Measurements from ENCODE around the gene MTERF2. TPM values are rescaled to one million over a fixed set of nuclear protein-coding genes. Genes with fewer than 3 reads are reported as not detected.

Gene MTERF2
- total RNA-seq, 1 experiment from 2014 or later: 7.8 TPM

DNA sequence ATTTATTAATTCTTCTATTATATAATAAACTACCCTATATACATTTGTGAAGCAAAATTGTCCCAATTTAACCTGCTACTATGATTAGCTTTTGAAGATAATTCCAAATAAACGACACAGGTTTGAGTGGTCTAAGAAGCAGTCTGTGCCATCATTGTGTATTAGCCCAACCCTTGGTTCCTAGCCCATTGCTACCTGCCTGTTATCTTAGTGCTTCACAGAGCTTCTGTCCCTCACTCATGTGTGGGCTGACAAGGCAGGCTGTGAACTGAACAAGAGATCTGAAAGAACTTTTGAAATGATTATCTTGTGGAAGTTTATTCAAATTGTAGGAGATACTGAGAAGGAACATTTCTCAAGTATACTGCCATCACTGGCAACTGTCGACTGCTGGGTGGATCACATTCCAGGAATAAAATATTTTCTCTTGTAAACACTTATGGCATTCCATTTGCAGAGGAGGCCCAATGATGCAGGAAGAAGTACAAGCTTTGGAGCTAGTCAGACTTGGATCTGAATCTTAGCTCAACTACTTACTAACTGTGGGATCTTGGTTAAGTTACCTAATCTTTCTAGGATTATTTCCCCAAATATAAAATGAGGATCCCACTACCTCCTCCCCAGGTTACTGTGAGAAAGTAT is 7.8 kb upstream of the MTERF2 start:
- DNase-seq (ENCODE audit: low read depth): no peak

DNA sequence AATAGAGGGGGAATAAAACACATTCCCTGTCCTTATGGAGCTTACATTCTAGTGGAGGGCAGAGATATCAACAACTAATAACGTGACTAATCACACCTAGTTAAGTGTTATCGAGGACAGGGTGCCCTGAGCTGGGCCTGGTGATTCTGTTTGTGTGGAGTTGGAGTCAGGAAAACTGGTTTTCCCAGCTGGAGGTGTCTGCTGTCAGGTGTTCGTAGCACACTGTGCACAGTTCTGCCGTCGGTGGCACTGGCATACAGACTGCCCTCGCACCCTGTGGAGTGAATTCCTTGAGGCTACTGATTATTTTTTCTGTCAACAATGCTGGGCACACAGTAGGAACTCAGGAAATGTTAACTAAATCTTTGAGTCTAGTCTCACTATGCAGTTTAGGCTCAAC is 900 bp upstream of the MTERF2 start:
- DNase-seq (ENCODE audit: low read depth): no peak

DNA sequence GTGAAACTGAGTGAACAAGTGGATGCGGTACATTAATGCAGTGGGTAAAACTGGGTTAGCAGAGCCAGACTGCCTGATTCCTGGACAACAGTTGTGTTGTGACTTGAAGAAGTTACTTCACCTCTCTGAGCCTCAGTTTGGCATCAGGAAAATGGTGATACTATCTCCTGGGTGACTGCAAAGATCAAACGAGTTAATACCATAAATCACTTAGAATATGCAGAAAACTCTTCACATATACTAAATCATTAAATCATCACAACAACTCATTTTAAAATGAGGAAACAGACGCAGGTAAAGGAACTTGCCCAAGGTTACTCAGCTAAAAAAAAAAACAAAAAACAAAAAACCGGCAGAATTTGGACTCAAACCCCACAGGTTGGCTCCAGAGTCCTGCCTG is 811 bp downstream of the MTERF2 start:
- no peak for DNase-seq (ENCODE audit: low read depth)

DNA sequence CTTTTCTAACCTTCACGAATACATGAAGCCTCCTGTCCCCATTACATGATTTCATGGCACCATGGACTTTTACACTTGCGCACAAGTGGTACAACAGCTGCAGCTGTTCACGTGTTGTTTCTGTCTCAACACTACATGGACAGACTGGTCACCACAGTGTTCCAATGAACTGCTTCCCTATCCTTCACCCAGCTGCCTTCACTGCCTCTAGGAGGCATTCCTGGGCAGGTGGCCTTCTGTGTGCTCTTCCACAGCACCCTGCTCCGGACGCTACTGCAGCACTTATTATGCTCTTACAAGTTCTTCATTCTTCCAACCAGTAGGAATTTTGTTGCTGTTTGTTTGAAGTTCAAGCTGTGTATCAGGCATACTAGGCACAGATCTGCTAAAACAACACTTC is 1.5 kb downstream of the MTERF2 start:
- DNase-seq (ENCODE audit: low read depth): no peak

DNA sequence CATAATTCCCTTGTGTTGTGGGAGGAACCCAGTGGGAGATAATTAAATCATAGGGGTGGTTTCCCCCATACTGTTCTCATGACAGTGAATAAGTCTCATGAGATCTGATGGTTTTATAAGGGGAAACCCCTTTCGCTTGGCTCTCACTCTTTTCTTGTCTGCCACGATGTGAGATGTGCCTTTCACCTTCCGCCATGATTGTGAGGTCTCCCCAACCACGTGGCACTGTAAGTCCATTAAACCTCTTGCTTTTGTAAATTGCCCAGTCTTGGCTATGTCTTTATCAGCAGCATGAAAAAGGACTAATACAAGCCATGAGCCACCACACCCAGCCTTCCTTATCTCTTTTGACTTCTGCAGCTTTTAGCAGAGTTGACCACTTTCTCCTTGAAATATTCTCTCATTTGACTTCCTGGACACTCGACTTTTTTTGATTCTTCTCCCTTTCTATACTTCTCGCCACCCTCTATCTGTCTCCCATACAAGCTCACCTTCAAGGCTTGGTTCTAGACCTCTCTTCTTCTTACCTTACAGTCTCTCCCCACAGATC is 2.3 kb downstream of the MTERF2 start:
- no peak for DNase-seq (ENCODE audit: low read depth)

DNA sequence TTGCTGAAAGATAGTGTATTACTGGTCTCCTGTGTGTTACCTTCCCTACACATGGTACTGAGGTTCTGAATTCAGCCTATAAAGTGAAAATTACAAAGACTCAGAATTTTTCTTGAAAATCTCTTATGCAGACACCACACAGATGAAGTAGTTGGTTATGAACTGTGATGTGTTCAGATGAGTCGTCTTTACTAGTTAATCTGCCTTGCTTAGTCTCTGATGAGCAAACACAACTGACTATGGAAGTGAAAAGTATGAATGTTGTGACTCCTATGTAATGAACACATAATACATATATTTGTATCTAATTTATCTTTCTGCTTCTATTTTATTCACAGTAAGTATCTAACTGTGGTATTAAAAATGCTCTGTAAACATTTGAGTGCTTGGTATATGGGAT is 4.7 kb downstream of the MTERF2 start:
- DNase-seq (ENCODE audit: low read depth): no peak

DNA sequence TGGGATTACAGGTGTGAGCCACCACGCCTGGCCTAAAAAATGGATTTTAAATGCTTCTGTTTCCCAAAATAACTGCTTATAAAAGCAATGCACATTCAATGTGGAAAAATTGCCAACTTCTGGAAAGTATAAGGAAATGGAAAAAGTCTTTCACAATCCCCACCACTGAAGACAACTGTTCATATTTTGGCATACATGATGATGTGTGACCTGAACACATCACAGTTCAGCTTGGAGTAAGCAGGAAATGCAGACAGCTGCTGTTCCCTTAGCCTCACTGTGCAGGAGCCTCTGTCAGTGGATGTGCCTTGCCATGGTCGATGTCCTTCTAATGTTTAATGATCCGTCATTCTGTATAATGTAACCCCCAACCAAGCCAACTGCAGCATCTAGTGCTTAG is 5.2 kb downstream of the MTERF2 start:
- DNase-seq (ENCODE audit: low read depth): no peak

DNA sequence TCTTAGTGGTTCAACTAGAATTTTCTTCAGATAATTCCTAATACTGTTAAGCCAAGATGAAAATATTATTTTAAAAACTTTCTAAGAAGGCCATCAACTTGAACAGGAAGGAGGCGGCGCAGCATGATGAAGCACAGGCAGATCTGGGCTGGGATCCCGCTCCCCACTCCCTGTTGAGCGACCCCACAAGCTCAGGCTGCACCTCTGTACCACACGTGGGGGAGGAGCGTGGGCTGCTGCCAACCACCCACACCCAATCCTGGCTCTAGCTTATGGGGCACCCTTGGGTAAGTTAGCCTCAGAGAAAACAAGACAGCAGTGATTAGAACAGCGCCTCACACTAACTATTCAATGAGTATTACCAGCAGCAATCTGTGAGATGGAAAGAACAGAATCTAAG is 6.0 kb downstream of the MTERF2 start:
- DNase-seq (ENCODE audit: low read depth): no peak

DNA sequence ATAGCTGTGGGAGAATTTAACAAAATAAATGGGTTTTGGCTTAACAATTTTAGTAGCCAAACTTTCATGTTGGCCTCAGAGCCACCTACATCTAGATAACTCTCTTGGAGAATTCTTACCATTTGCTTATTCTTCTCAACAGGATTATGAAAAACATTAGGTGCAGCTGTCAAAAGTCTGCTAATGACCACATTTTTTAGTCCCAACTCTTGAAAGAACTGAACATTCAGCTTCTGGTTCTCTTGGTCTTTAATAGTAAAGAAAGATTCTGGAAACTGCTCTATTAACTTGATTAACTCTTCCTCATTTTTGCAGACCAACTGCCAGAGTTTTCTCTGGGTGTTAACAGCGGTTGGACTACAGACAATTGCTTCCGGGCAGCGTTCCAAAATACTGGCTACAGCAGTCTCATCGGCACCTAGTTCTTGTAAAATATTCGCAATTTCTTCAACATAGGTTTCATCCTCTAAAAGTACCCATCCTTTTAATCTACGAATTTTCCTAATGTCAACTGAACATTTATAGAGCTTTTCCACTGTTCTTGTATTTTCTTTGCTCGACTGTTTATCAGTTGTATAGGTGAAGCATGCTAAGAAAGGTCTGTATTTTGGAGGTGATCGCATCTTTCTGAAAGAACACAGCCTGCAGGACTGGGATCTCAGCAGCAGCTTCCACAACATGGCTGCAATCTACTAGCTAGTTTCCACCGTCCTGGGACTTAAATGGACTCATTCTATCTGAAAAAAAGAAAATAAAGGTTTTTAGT is 8.7 kb downstream of the MTERF2 start:
- DNase-seq (ENCODE audit: low read depth): peak; percentile 67

DNA sequence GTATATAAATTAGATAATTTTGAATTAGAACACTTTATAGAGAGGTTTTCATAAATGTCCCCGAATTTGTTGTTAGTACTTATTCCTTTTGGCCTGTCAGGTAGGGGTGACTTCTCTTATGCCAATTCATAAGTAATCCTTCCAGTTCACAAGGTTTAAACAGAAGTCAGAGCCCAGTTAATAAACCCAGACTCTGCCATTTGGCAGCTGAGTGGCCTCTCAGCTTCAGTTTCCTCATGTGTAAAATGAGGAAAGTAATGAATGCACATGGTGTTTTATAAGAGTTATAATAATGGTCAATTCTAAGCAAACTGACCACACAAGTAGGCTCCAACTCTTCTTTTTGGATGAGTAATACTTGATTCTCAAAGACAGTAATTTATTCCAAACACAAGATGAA is 10.3 kb downstream of the MTERF2 start:
- no peak for DNase-seq (ENCODE audit: low read depth)

DNA sequence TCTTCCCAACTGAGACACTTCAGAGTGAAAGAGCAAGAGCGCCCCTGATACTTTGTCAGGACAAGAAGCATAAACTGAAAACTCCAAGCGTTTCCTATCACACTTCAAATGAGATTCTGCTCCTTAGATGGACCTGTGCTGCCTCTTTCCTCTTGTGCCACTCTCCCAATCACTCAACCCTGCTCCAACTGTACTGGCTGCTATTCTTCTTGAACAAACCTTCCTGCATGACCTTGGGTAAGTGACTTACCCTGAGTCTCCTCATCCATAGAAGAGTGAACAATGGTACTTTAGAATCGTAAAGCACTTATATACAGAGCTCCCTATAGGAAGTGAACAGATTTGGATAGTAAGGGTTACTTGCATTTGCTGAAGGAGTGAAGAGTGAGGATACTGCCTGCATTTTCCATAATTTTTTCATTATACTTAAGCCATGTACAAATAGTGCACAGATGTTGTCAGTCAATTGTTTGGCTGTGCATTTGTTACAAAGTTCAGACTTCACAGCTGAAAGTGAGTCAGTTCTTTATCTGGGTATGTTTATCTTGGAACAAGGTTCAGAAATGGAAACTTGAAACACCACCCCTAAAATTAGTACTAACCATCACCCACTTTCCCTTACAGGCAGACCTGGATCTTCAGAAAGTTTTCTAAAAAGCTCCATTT is 10.8 kb downstream of the MTERF2 start:
- DNase-seq (ENCODE audit: low read depth): peak; percentile 50

DNA sequence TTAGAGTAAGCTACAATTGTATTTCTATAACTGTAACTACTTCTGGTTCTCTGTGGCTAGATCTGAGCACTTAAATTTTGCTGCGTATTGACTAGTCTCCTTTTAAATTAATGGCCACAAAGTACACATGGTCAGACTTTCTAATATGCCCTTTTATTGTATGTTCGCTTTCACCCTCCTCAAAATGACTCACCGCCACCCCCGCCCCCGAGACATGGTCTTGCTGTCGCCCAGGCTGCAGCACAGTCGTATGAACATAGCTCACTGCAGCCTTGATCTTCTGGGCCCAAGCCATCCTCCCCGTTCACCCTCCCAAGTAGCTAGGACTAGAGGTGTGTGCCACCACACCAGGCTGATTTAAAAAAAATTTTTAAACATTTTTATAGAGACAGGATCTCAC is 11.8 kb downstream of the MTERF2 start:
- no peak for DNase-seq (ENCODE audit: low read depth)

DNA sequence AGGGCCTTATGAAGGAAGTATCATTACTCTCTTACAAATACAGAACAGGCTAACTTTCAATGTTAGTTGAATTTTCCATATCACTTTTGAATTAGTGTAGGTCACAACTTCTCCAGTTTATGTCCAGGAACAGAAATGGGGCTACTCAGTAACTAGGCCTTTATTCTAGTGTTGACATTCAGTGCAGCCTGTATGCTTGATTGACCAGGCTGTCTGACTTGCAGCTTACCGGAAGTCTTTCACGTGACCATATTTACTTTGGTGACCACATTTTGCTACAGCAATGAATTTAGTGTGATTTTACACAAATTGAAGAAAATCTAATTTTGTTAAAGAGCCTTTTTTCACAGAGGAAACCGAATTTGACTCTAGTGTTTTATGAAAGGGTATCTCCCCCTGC is 12.4 kb downstream of the MTERF2 start:
- no peak for DNase-seq (ENCODE audit: low read depth)

DNA sequence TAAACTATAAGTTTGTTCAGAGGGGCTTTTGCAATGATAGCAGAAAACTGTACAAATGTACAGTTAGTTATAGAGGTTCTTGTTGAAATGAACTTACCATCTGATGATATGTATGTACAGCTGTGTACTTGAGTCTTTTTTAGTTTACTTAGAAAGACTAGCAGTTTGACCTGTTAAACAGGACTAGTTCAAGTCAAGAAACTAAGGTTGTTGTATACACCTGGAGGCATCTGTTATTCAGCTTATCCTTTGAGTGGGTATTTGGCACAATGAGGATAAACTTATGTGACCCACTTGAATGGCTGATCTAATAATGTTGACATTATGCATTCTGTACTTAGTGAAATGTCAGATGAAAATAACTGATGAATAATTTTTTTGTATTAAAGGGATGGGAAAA is 13.4 kb downstream of the MTERF2 start:
- DNase-seq (ENCODE audit: low read depth): no peak

DNA sequence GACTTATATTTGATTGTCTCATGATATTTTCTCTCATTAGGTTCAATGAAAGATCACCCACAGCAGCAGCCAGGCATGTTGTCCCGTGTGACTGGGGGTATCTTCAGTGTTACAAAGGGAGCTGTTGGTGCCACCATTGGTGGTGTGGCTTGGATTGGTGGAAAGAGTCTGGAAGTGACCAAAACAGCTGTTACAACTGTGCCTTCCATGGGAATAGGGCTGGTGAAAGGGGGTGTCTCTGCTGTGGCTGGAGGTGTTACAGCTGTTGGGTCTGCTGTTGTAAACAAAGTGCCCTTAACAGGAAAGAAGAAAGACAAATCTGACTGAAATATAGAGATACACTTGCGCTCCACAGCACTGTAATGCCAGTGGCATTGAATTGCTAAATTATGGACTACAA is 15.9 kb downstream of the MTERF2 start:
- no peak for DNase-seq (ENCODE audit: low read depth)

DNA sequence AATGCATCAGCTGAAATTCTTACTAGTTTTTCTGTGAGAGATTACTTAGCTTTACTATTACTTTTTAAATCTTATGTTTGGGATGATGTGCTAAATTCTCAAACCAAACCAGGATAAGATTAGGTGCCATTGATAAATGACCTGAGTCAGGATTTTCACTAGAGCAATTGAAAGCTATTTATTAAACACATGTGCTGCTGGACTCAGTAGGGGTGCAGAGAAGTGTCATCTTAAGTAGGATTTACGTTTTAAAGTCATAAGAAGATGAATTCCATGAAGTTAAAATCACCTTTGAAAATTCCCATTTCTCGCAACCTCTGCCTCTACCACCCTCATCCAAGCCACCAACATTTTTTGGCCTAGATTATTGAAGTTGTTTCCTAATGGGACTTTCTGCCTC is 22.4 kb downstream of the MTERF2 start:
- no peak for DNase-seq (ENCODE audit: low read depth)

DNA sequence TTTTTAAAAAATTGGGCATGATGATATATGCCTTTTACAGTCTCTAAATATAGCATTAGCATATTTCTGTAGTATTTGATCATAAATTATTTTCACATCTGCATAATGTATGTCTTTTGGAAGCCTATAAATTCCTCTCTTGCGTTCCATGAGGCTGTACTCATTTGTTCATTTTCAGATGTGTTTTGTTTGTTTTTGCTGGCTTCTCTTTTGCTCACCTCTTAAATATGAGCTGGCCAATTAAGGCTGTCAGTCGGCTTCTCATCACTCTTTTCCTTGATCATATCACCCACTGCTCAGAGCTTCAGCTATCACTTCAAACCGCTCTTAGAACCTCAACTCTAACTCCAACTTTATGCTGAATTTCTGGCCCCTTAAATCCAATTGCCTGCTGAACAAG is 24.7 kb downstream of the MTERF2 start:
- DNase-seq (ENCODE audit: low read depth): no peak

DNA sequence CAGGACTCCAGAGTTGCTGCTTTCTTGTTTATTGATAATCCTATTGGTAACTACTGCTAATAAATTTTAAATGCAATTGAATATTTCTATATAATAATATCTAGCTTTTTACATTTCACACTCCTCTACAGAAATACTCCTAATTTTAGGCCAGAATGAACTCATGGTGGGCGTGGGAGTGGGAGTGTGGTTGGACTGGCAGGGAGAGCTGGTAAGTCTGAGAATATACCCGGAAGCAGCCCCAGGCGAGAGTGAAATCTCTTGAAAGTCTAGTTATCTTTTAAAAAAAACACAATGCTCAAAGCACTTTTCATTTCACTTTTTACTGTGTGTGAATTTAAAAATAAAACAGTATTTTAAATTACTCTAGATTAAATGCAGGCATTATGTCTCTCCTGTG is 26.5 kb downstream of the MTERF2 start:
- DNase-seq (ENCODE audit: low read depth): no peak

DNA sequence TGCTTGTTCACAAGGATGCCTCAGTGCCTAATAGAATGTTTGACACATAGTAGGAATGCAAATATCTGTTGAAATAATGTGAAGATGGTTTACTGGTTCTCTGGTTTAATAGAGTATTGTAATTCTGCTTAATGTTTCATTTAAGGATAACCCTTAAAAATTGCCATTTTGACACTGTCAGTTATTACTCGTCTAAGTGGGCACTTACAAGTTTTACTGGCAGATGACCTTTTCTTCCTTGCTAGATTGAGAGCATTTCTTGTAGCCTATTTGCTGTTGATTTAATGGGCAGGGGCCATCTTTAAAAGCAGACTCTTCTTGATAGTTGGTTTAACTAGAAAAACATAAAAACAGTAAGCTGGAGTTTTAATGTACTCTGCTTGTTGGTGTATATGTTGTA is 29.4 kb downstream of the MTERF2 start:
- DNase-seq (ENCODE audit: low read depth): no peak

DNA sequence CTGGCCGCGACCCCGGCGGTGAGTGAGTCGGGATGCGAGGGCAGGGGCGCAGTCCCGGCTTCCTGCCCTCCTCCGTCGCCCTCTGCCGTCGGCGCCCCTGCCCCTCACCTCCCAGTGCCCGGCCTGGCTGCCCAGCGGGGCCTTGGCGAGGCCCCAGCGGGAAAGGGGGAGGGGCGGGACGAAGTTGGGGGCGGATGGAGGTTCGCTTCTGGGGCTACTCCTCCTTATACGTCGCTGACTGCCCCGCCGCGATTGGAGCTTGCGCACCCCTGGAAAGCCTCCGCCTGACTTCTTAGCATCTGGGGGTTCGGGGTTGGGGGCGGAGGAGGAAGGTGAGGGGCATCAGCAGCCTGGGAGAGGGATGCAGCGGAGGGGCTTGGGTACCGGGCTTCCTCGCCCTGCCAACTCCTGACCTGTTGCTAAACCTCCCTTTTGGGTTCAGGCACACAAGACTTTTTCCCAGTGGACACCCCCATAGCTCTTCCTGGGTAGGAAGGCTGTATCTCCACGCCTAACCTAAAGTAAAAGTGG is 30.8 kb downstream of the MTERF2 start:
- peak; percentile 64 for DNase-seq (ENCODE audit: low read depth)

DNA sequence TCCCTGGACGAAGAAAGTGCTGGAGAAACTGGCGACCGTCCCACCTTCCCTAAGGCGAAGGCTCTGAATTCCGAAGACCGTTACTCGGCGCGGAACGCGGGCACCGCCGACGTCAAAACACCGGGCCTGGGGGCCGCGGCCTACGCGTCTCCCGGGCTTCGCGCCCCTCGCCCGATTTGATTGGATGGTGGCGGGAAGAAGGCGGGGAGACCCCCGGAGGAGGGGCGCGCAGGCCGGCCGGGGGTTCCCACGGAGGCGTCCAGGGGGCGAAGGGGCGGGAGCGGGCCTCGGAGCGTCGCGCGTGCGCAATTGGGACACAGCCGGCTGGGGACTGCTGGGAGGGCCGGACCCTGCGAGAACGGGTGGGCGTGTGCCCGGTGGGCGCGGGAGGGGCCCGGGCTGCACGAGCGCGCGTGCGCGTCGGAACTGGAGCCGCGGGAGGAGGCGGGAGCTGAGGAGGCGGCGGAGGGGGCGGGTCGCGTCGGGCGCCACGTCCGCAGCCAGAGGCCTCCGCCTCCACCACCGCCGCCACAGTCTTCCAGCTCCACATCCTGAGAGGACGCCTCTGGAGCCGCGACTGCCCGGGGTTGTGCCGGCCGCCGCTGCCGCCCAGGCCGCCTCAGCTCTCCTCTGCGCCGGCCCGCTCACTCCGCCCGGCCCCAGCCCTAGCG is 31.4 kb downstream of the MTERF2 start, which contains the start of gene TMEM263:
Gene TMEM263 (plus strand): TSS at position 531 of the 671 bp plus-strand sequence. CDS start 11,210 bp downstream, outside the sequence.
- peak; percentile 92 for DNase-seq (ENCODE audit: low read depth)
